NT2/D1 (cell line): Measurements from ENCODE around the gene EIF4G3.

Source experiments
- SUZ12 ChIP-seq: IDR thresholded peaks from 2 replicates; pipeline ENCODE4 v1.6.1; 2011; ENCODE audit not compliant: insufficient read length, insufficient read depth; ENCODE audit errors: extremely low read depth
- YY1 ChIP-seq: IDR thresholded peaks from 2 replicates; pipeline ENCODE4 v1.6.1; 2011; ENCODE audit not compliant: insufficient read length, insufficient read depth
- ZNF274 ChIP-seq: IDR thresholded peaks from 2 replicates; pipeline ENCODE4 v1.6.1; 2011; ENCODE audit warnings: mild to moderate bottlenecking, low read depth, low read length

GRCh38 chr1:20787029-20787839, 389.5 kb downstream of the EIF4G3 start, which contains the start of gene HP1BP3:
- TF ChIP-seq ZNF274 (no peak), YY1 (no peak), SUZ12 (no peak)
